Measurements from ENCODE around the gene CD33.

The CD33 gene

DNA sequence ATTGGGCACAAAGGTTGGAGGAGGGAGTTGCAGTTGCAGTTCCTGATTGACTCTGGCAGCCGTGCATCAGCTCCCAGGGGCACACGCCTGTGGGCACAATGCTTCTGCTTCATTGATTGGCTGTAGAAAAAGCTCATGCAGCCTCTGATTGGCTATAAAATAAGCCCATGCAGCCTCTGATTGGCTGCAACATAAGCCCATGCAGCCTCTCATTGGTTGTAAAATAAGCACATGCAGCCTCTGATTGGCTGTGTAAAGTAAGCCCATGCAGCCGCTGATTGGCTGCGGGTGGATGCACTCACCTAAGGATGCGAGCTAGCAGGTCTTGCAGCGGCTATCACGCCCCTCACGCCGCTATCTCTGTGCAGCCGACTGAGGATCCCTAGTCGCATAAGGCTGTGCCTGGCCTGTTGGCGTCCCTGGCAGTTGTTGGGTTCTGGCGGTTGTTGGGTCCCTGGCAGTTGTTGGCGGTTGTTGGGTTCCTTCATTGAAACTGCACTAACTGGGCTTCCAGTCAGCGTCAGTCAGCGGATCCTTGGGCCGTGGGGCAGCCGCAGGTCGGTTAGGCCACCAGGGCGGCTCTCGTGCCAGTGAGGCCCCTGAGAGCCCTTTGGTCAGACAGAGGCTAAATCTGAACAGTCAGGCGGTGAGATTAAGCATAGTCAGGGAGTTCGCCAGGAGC, 26.0 kb downstream of the CD33 start, which contains the start of gene SIGLECL1:
SIGLECL1 (plus strand) TSS at position 295 of the 682 bp plus-strand sequence. CDS start 12,993 bp downstream, outside the sequence.
- no peak within 1 kb of the TSS for H3K27ac ChIP-seq
- no peak for TF ChIP-seq ZFX (IDR thresholded peaks at IDR 0.05; ENCODE audit: borderline replicate concordance)
- TF ChIP-seq, protein P1, sequence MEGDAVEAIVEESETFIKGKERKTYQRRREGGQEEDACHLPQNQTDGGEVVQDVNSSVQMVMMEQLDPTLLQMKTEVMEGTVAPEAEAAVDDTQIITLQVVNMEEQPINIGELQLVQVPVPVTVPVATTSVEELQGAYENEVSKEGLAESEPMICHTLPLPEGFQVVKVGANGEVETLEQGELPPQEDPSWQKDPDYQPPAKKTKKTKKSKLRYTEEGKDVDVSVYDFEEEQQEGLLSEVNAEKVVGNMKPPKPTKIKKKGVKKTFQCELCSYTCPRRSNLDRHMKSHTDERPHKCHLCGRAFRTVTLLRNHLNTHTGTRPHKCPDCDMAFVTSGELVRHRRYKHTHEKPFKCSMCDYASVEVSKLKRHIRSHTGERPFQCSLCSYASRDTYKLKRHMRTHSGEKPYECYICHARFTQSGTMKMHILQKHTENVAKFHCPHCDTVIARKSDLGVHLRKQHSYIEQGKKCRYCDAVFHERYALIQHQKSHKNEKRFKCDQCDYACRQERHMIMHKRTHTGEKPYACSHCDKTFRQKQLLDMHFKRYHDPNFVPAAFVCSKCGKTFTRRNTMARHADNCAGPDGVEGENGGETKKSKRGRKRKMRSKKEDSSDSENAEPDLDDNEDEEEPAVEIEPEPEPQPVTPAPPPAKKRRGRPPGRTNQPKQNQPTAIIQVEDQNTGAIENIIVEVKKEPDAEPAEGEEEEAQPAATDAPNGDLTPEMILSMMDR (IDR thresholded peaks at IDR 0.05): no peak

GRCh38 chr19:51251468-51251820, 26.6 kb downstream of the CD33 start:
- TF ChIP-seq, protein P1 (IDR thresholded peaks at IDR 0.05): no peak
- no peak for TF ChIP-seq ZFX (IDR thresholded peaks at IDR 0.05; ENCODE audit: borderline replicate concordance)
- no peak overlapping the region for H3K27ac ChIP-seq

GRCh38 chr19:51252306-51253079, 27.6 kb downstream of the CD33 start:
- TF ChIP-seq, protein P1 (IDR thresholded peaks at IDR 0.05): no peak
- no peak for TF ChIP-seq ZFX (IDR thresholded peaks at IDR 0.05; ENCODE audit: borderline replicate concordance)
- no peak overlapping the region for H3K27ac ChIP-seq

DNA sequence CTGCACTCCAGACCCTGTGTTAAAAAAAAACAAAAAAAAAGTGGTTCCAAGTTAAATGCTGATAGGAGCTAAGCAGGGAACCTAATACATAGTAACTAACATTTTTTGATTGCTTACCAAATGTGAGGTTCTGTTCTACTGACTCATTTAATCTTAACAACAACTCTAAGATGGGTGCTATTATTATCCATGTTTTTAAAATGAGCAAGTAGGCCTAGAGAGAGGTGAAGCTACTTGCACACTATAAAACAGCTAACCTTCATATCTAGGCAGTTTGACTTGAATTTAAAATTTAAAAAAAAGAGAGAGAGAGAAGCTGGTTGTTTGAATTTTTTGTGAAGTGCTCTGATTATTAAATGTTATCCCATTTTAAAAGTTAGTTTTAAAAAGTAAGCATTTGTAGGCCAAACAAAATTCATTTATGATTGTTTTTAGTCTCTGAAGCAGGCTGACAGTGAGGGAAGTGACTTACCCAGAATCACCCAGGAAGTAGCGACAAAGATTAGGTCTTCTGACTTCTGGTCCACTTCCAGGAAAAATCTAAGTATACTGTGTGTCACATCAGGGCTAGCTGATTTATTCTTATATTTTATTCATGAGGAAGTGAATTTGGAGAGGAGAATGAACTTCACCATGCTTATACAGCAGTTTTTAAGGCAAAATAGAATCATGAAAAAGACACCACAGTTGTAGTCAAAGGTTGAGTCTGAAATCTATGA, 28.4 kb downstream of the CD33 start:
- TF ChIP-seq, protein P1 (IDR thresholded peaks at IDR 0.05): no peak
- TF ChIP-seq ZFX (IDR thresholded peaks at IDR 0.05; ENCODE audit: borderline replicate concordance): no peak
- H3K27ac ChIP-seq: no peak overlapping the region

DNA sequence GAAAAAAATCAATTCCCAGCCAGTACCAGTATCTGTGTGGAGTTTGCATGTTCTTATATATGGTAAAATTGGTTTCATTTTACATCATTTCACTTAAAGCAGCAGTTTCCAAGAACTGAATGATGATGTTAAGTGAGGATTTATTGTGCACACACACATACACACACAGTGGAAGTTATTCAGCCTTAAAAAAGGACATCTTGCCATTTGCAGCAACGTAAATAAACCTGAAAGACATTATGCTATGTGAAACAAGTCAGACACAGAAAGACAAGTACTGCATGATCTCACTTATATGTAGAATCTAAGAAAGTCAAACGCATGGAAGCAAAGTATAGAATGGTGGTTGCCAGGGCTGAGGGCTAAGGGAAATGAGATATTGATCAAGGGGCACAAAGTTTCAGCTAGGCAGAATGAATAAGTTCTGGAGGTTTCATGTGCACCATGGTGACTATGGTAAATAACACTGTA, 31.3 kb downstream of the CD33 start:
- H3K27ac ChIP-seq: no peak overlapping the region
- TF ChIP-seq ZFX (IDR thresholded peaks at IDR 0.05; ENCODE audit: borderline replicate concordance): no peak

GRCh38 chr19:51257471-51257870, 32.6 kb downstream of the CD33 start:
- no peak overlapping the region for H3K27ac ChIP-seq
- no peak for TF ChIP-seq ZFX (IDR thresholded peaks at IDR 0.05; ENCODE audit: borderline replicate concordance)
- TF ChIP-seq, protein P1 (IDR thresholded peaks at IDR 0.05): no peak

All from 22Rv1 (cell line).